ENCODE results near the gene QSOX1.

Gene QSOX1

DNA sequence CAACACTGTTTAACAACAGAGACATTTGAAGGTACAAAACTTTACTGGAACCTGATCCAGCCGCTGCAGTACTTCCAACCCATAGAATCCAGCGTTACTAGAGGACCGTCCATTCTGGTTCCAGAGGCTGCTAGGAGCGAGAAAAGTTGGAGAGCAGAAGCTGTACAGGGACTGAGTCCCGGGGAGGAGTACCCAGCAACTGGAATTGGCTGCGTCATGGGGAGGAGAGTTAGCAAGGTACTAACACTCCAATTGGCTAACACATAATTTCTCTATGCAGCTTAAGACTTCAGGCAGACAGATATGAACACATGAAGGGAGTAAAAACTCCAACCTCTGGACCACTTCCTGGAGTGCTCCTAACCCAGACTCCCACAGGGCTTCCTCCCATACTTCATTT lies 2.1 kb upstream of the QSOX1 start:
- DNase-seq, result no peak

DNA sequence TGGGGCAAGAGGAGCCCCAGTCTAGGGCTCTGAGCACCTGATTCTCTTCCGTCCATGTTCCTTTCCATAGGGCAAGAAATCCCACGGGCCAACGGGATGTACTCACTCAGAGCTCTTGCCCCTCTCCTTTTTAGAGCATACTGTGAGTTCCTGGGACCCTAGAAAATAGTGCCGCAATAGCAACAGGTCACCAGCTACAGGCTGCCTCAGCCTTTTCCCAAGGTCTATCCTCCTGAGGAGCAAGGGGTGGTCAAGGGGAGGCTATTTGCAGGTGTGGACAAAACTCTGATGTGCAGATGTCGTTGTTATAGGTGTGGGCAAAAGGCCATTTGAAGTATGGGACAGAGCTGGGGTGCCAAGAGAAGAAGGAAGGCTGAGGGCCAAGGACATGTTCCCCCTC lies 1.6 kb upstream of the QSOX1 start:
- no peak for DNase-seq

DNA sequence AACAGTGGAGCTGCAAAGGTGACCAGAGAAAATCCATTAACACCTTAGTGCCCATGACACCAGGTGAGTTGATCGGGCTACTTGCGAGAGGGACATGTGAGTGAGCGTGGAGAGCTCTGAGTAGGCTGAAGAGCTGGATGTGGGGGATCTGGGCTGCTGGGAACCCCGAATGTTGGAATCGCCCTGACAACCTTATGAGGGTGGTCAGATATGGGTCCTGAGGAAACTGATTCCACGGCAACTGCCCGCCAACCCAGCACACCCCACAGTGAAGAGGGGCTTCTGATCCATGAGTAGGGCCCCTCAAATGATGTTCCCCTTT lies 705 bp upstream of the QSOX1 start:
- no peak for DNase-seq

DNA sequence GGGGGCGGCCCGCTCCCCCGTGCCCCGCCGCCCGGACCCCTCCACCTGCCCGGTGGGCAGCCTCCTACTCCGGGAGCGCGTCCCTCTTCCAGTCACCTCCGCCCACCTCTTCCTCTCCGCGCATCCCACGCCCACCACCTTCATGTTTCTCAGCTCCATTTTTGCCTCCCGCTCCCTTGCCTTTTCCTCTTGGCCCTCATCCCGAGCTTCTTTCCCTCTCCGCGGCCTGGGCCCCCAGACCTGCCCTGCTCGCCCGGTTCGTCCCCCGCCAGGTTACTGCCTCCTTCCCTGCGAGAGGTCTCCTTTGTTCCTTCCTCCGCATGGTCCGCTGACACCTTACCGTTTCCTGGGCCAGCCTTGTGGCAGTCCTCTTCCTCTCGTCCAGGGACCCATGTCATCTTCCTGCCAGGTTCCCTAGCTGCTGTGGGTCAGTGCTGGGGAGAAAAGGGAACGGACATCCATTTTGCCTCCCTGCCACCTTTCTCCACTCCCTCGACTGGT lies 563 bp downstream of the QSOX1 start:
- no peak for DNase-seq

DNA sequence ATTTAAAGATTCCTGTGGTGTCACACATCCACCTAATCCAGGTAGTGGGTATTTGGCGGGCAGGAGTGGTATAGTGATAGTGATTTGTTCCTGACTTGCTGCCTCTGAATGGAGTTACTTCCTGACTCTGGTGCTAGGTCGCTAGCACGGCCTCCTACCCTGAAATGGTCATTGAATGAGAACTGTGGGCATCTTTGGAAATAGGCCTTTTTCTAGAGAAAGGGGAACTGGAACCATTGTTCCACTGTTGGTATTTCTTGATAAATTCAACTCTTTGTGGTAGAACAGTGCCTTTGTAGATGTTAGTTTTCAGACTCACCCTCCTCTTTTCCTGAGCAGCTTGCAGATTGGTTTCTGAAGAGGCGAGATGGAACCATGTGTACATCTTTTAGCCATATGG lies 1.5 kb downstream of the QSOX1 start:
- DNase-seq, result no peak

DNA sequence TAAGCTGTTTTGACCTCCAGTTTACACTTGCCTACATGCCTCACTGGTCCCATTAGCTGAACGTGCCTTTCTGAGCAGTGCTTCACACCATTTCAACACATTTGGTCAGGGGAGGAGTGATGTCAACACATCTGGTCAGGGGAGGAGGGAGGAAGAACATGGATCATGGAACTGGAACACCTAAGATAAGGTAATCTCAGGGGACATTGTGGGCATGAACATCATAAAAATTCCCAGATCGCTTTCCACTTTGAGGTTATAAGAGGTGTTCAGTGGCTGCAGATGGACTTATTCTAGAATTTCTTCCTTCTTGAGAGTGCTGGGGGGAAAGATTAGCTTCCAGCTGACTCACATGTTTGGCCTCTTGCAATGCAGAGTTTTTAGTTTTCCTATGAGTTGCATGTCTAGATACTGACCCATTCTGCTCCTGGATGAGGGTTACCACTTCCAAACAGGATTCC lies 2.0 kb downstream of the QSOX1 start:
- DNase-seq, result no peak

DNA sequence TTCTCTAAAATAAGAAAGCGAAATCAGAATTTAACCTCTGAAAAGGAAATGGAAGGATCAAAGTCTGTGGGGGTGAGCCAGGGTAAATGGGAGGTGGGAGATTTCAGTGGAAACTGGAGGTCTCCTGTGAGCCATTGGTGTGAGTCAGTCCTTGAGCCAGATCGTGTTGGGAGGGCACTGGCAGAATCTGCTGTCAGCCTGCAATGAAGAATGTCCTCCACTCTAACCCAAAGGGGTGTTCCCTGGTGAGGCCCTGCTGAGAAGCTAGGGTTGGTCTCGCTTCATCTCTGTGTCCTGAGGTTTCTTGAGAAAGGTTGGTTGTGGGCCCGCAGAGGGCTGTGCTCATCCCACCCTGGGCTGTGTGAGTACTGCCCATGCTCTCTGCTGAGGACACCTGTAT lies 2.4 kb downstream of the QSOX1 start:
- DNase-seq, result no peak

DNA sequence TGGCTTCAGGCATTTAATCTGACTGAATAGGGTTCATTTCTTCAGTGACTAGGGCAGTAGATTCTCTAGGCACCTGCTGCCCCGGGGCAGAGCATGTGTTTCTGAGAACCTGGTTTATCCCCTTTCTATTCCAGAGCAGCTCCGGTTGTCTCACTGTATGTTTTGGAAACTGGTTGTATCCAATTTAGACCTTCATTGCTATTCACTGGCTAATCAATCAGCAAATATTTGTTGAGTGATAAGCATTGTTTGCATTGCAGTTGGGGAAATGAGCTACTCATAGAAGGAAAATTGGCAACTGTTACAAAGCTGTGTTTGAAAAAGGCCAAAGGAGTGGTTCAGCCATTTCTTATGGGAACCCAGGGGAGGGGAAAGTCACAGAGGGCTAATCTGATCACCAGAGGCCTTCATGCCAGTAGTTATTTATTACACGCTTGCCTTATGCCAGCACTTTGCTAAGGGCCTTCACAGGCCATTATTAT lies 2.9 kb downstream of the QSOX1 start:
- DNase-seq, result no peak

DNA sequence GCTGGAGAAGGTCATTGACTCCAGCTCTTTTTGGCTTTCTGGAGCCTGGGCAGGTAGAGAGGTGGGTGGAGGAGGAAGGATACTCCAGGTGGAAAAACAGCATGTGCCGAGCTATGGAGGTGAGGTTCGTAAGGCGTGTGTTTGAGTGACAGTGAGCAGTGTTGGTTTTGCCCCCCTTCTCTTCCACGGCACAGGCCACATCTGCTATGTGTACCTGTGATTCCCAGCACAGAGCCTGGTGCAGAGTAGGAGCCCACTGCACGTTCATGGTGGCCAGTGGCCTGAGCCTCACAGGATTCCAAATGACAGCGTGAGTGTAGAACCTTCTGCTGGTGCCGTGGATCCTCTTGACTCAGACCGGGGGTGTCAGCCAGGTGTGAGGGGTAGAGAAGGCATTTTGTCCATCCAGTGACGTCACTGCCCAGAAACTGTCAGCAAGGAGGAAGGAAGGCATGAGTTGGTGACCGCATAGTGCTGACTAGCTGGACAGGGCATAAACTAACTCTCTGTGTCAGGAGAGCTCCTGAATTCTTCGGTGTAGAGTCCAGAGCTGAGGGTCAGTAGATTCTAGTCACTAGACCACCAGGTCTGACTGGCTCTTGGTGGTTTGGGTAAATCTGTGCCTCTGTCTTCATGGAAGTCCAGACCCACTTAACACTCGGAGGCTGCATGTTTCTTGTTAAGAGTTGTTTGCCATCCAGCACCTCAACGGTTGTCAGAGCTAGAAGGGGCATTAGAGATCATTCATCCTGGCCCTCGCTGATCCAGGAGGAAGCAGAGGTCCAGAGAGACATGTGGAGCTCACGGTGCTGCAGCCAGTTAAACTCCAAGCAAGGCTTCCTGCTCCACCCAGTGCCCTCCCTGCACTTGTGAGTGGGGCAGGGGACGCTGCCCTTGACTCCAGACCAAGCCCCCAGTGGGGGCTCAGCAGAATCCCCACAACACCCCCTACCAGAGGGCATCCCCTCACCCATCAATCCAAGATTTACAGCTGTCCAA lies 3.8 kb downstream of the QSOX1 start:
- no peak for DNase-seq

DNA sequence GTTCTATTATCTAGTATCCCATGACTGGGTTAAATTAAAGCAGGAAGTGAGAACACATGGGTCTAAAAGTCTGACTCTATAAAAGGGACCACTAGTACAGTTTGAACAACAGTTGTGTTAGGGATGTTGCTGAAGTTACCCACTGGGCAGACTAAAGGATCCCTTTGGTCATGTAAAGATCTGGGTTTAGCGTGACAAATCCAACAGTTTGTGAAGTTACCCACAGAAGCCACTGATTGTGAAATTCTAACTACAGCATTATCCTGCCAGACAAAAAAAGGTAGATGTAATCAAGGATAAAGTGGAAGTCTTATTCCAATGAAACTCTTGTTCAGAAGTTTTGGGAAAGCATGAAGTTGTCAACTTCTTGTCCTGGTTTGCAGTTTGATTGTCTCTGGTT lies 5.7 kb downstream of the QSOX1 start:
- DNase-seq, result no peak

DNA sequence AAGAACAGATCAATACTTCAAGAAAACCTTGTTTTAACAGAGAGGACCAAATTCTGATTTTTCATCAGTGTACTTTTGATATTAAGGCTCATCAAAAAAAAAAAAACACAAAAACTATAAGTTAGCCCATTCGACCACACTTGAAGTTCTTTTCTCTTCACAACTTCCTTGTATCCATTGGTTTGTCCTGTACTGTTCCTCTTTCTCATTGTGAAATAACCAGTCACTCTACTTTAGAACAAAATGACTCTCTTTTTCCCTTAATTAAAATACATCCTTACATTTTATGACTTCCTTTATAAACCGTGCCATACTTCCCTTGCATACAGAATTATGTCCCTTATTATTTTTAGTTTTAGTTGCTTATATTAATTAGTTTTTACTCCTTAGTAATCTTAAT lies 8.4 kb downstream of the QSOX1 start:
- no peak for DNase-seq

DNA sequence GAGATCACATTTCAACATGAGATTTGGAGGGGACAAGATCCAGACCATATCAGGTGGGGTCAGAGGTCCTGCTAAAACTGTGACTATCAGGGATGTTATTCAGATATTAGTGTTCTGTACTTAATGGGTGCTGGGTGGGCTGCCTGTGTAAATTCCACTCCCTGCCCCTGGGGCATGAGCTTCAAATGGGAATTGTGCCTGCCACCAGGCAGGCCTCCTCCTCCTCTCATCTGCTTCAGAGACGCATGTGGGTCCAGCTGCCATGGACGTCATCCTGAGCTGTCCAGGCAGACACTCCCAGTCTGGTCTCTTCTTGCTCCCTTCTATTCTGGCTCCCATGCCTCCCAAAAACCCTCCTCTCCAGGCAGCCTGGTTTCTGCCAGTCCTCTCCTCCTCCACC lies 10.4 kb downstream of the QSOX1 start:
- DNase-seq, result no peak

DNA sequence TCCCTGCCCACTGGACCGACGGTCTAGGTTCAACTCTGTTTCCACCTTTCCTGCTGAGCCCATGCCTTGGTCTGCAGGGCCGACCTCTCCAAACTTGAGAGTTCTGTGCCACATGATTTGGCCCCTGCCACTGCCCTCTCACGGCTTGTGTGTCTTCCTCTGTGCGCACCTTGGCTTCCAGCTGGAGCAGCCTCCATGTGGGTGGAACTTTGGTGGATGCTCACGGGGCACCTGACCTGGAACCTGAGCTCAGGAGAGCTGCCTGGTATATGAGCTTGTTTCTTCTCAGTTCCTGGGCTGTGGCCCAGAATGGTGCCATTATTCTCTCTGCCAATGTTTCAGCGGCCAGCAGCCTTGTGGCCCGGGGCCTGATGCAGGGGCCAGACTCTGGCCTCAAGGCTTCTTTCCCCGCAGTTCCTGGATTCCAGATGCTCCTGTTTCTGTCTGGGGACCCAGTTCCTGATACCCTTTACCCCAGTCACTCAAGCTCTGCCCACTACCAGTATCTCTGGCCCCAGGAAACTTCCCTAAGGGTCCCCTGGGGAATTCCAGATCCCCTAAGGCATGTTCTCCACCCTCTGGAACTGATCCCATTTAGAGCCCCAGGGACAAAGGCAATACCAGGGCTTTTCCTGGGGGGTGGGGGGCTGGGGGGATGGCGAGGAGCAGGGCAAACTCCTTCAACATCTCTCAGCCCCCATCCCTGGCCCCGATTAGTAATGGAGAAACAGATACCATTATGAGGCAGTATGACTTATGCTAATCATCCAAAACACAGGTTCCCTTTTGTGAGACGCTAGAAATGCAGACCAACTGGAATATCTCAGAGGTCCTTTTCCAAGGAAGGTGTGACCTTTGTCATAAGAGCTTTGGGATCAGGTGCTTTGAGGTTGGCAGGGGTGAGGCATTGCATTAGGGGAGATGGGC lies 11.1 kb downstream of the QSOX1 start:
- DNase-seq, result no peak

DNA sequence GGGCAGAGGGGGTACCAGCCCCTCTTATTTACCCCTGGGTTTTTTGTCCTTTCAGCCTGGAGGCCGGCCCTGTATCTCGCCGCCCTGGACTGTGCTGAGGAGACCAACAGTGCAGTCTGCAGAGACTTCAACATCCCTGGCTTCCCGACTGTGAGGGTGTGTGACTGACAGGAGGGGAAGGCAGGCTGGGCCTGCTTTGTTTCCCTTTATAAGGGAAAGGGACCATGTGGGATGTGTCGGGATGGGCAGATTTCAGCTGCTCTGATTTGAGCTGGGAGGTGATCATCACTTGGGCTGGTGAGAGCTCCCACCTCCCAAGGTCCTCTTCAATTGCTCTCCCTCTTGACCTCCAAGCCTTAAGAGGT lies 11.7 kb downstream of the QSOX1 start:
- no peak for DNase-seq

DNA sequence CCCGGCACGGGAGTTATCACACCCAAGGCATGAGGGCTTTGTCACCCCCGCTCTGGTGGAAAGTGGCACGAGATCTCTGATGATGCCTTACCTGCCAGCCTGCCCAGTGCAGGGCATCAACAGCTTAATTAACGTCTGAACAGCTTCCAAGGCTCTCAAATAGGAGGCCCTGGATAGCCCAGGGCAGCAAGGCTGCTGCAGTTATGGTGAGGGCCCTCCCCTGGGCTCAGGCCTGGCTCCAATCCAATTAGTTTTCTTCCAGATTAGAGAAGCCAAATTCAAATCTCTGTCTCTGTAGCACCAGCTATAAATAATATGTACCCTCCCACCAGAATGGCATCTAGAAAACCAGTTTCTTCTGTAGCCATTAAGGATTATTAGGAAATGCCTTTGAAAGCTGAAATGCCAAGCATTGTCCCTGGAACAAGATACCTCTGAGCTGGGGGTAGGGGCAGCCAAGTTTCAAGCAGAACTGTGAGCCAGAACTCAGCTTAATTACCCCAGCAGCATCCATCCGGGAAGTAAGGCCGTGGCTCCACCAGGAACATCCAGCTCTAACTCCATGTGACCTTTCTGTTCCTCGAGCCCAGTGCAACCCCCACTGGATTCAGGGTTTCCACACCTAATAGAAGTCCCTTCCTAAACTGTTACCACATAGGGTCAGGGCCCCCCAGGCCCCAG lies 12.5 kb downstream of the QSOX1 start:
- DNase-seq, result no peak

DNA sequence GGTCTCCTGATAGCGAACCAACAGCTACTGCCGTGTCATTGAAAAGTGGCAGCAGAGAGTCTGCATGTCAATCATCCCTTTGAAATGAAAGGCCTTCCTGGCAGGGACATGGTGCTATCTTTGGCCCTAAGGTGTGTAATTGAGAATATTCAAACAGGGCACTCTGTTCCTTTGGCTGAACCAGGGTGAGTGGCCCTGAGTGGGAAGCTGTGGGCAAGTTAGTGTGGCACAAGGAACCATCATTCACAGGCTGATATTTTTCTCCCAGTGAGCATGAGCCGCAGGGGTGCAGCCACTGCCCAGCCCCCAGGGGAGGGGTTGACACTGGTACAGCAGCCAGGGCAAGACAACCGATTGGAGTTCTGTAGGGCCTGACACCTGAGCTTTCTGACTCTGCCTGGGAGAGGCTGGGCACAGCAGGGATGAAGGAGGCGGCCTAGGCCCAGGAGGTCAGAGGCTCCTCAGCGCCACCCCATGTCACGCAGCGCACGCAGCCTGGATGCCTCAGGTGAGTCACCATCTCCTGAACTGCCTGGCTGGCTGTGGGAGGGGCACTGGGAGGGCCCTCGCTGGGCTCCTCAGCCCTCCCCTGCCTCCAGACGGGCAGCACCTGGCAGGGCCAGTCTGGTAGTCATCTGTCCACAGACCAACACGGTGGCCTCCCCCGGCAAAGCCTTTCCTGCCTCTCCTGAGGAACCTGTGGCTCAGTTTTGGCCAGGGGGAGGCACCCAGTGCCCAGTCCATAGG lies 13.2 kb downstream of the QSOX1 start:
- peak; percentile 17 for DNase-seq

DNA sequence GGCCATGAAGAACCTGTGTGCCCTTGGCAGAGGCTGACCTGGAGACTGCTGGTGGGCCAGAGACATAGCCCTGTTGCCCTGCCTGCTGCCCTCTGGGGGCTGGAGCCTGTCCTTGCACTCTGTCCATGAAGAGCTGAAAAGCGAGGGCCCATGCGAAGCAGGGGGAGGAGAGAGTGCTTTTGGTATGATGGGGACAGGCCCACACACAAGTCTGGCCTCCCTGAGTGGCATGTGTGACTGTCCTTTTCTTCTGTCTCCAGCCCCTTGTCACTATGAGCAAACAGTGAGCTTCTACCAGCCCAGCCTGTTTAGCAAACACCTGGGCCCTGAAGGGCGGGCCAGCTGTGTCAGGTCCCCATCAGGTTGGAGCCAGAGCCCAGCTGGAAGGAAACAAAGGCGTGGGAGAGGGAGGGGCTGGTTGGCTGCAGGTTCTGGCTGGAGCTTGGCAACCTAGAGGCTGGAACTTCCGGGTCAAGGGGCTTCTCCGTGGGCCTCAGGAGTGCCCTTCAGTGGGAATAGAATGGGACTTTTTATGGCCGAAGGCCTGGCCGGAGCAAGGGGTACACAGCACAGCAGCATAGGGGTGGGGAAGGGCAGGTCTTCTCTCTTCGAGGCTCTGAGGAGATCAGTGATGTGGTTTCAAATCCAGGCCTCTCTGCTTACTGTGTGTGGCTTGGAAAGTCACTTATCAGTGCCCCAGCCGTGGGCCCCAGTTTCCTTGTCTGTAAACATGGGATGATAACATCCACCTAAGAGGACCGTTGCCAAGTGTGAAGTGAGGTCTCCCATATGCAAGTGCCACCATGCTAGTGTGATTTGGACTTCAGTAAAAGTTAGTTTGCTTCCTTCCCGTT lies 14.3 kb downstream of the QSOX1 start:
- peak; percentile 61 for DNase-seq

DNA sequence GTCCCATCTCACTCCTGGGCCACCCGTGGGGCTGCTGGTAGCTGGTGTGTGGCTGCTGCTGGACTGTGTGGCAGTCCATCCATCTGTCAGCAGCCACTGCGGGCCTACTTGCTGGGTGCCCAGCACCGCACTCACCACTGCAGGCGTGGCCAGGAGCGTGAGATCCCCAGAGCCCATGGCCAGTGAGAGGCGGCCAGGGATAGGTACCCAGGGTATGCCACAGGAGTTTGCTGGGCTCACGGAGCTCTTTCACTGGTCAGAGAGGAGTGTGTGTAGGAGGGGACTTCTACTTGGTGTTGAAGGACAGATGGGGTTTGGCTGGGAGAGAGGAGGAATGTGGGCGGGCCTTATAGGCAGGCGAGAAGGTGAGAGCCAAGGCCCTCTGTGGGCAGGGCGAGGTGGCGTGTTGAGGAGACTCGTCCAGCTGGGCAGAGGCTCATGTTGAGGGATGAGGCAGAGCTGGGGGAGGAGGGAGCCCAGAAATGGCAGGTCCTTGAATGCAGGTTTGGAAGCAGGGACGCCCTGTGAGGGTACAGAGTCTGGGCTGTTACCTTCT lies 15.0 kb downstream of the QSOX1 start:
- DNase-seq, result no peak

DNA sequence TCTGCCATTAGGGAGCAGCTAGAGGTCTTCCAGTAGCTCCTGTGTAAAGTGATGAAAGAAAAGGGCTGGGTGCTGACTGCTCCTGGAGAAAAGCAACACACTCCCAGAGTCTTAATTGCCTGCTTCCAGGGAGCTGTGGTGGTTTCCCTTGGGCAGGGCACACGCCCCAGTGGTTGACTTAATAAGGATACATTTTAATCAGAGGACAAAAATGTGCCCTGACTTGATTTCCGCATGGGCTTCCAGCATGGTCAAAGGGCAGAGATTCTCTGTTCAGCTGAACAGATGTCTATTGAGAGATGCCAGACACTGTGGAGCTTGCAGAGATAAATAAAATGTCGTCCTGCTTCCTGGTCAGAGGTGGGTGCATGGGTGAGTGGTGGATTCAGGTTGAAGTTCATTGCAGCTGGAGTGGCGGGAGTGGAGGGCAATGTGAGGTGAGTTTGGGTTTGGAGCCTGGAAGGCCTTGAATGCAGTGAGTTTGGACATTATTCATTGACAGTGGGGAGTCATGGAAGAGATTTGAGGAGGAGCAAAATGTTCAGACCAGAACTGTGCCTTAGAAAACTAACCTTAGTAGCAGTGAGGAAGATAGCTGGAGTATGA lies 16.0 kb downstream of the QSOX1 start:
- DNase-seq, result no peak

DNA sequence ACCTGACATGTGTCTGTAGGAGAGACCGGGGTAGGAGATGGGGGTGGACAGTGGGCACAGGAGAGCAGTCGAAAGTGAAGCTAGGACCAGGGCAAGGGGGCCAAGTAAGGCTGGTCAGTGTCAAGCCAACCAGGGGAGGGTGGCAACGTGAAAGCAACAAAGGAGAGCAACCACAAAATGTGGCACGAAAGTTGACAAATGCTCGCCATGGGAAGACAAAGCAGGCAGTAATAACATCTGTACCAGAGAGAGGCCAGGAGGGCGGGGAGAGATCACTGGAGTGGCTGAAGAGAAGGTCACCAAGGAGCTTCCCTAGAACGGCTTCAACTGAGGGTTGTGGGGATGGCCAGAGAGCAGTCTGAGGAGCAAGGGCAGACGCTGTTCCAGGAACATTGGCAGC lies 17.0 kb downstream of the QSOX1 start:
- DNase-seq, result no peak
